ENCODE data around the gene HOTAIR. TPM values are rescaled to one million over a fixed set of nuclear protein-coding genes. Genes with fewer than 3 reads are reported as not detected.

The HOTAIR gene
- total and polyA plus RNA-seq, 2 donors (not counting 3 experiments of a cell fraction or from before 2014, with no cell fraction given), result not detected

GRCh38 chr12:53972152-53972702 is 2.5 kb downstream of the HOTAIR start:
- FAIRE-seq (no peak), DNase-seq (ENCODE audit: low read depth, low spot score) (no peak)
- no peak overlapping the region for H3K9ac ChIP-seq (replicated peaks; ENCODE audit: extremely low read depth, insufficient read depth, low read length)
- H3K9me3 ChIP-seq (replicated peaks; ENCODE audit: control insufficient read depth, insufficient read depth, low read length), result no peaks in the 10 kb centered on the region
- no peaks in the 10 kb centered on the region for H3K79me2 ChIP-seq (ENCODE audit: control insufficient read depth, insufficient read depth, low read length)
- ChIA-PET CTCF (interaction anchor here (1.1 to 1.2 kb wide), 2 partner anchors 229 to 233 kb away, joined by 4 to 5 read pairs; no protein-coding TSS in a partner anchor), POLR2A (no interaction called here)
- no peaks in the 10 kb centered on the region for H3K36me3 ChIP-seq (ENCODE audit: control insufficient read depth in 2 of 2, extremely low read depth in 1 of 2, insufficient read depth in 2 of 2, low read length in 2 of 2)
- BruUV-seq (replicated peaks), result no TSS peak
- no peak overlapping the region for H3K4me2 ChIP-seq (ENCODE audit: insufficient read depth, low read length)
- no peak overlapping the region for H3K27ac ChIP-seq (ENCODE audit: insufficient read depth, low read depth, low read length)
- no peaks in the 10 kb centered on the region for H3K9me1 ChIP-seq (replicated peaks; ENCODE audit: control insufficient read depth, extremely low read depth, insufficient read depth, low read length)
- H3K4me3 ChIP-seq (replicated peaks in 1 of 3; ENCODE audit: insufficient read depth in 1 of 3, low read depth in 1 of 3, low read length in 3 of 3), result no peak overlapping the region
- no peaks in the 10 kb centered on the region for H3K4me1 ChIP-seq (ENCODE audit: control insufficient read depth, extremely low read depth, insufficient read depth, low read length)
- H2AFZ ChIP-seq (ENCODE audit: low read depth, low read length), result no peak overlapping the region
- peaks cover 88 to 99% of the 10 kb centered on the region in 2 experiments for H3K27me3 ChIP-seq (ENCODE audit: control insufficient read depth in 2 of 2, insufficient read depth in 2 of 2, low read length in 2 of 2)
- H4K20me1 ChIP-seq (replicated peaks; ENCODE audit: control insufficient read depth, extremely low read depth, insufficient read depth, low read length), result no peaks in the 10 kb centered on the region
- dilution Hi-C loops (cut with MboI; ENCODE audit: extremely low pct_ligation_motif_present, low sequenced_read_pairs), result no loop called here
- TF ChIP-seq GATA2 (IDR thresholded peaks at IDR 0.05; ENCODE audit: insufficient read depth, insufficient read length, low read depth, low read length), result no peak
- TF ChIP-seq MYC (IDR thresholded peaks at IDR 0.05; ENCODE audit: low read depth, low read length), result no peak
- no peak for TF ChIP-seq EZH2 (IDR thresholded peaks at IDR 0.05; ENCODE audit: borderline replicate concordance, low read depth, low read length, severe bottlenecking)
- no peak for TF ChIP-seq FOS (IDR thresholded peaks at IDR 0.05; ENCODE audit: borderline replicate concordance, insufficient read depth, low read length)
- no peak for TF ChIP-seq JUN (IDR thresholded peaks at IDR 0.05; ENCODE audit: borderline replicate concordance, insufficient read depth, insufficient read length, low read depth)
- TF ChIP-seq POLR2A (IDR thresholded peaks at IDR 0.05; ENCODE audit: low read depth, low read length), result no peak
- no peak for TF ChIP-seq CTCF (IDR thresholded peaks at IDR 0.05; ENCODE audit: extremely low read depth in 1 of 2, insufficient read depth in 1 of 2, low read depth in 1 of 2, low read length in 2 of 2)
- no peak for TF ChIP-seq POLR2AphosphoS5 (IDR thresholded peaks at IDR 0.05; ENCODE audit: insufficient read depth, low read depth, low read length)
- TF ChIP-seq MAX (IDR thresholded peaks at IDR 0.05; ENCODE audit: insufficient read depth, insufficient read length), result no peak
- intact Hi-C loops (cut with micrococcal nuclease), result no loop called here
